Ammon's horn (tissue), 1 donor: ENCODE results near the gene CASS4.

Experiments used
- DNase-seq: peaks from one replicate; pipeline ENCODE4 v3.0.0-alpha.2; 2016; ENCODE audit warnings: low spot score

The CASS4 gene

GRCh38 chr20:56424931-56425330, 12.9 kb downstream of the CASS4 start:
- DNase-seq: no peak

GRCh38 chr20:56426026-56426425, 14.0 kb downstream of the CASS4 start:
- no peak for DNase-seq

DNA sequence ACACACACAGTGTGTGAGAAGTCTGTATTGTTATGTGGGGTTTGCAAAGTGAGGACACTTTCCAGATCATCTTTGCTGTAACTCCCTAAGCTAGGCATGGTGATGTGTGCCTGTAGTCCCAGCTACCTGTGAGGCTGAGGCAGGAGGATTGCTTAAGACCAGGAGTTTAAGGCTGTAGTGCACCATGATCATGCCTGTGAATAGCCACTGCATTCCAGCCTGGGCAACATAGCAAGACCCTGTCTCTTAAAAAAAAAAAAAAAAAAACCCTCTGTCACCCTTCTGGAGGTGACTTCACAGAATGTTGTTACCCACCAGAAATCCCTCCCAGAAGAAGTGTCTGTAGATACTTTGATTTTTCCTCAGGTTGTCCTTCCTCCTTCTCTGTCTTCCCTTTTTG, 14.9 kb downstream of the CASS4 start:
- no peak for DNase-seq

GRCh38 chr20:56427797-56428196, 15.7 kb downstream of the CASS4 start:
- no peak for DNase-seq

- no peak for DNase-seq
These were observed 16.4 kb downstream of the CASS4 start for GRCh38 chr20:56428410-56428809.

GRCh38 chr20:56428881-56429280, 16.8 kb downstream of the CASS4 start:
- DNase-seq: no peak

DNA sequence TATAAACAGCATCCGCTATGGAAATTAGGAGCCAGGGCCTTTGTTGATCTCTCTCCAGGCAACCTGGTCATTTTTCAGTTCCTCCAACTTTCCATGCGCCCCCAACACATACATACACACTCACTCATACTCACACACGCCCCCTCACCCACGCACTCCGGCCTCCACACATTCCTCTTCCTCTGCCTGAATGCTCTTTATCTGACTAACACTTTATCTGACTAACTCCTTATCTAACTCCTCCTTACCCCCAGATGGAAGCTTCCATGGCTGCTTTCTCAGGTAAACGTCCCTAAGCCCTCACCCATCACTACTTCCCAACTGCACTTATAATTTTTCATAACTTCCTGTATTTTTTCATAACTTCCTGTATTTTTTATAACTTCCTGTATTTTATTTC, 17.4 kb downstream of the CASS4 start:
- DNase-seq: no peak

GRCh38 chr20:56429941-56430340, 17.9 kb downstream of the CASS4 start:
- DNase-seq: no peak

- no peak for DNase-seq
These were observed 18.4 kb downstream of the CASS4 start for GRCh38 chr20:56430461-56430860.

DNA sequence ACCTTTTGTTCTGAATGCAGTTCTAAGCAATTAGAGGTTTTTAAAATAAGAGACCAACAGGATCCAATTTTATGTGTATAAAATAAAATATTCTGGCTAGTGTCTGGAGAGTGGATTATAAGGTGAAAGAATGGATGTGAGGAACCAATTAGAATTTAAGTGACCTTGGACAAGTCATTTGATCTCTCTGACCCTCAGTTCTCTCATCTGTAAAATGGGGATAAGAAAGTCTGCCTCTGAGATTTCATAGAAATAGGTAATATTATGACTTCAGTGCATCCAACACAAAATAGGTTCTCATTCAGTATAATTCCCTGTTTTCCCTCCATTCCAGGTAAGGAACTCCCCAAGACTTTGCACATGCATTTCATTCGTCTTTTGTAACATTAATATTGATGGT, 18.9 kb downstream of the CASS4 start:
- no peak for DNase-seq

GRCh38 chr20:56431471-56431870, 19.4 kb downstream of the CASS4 start:
- DNase-seq: no peak

DNA sequence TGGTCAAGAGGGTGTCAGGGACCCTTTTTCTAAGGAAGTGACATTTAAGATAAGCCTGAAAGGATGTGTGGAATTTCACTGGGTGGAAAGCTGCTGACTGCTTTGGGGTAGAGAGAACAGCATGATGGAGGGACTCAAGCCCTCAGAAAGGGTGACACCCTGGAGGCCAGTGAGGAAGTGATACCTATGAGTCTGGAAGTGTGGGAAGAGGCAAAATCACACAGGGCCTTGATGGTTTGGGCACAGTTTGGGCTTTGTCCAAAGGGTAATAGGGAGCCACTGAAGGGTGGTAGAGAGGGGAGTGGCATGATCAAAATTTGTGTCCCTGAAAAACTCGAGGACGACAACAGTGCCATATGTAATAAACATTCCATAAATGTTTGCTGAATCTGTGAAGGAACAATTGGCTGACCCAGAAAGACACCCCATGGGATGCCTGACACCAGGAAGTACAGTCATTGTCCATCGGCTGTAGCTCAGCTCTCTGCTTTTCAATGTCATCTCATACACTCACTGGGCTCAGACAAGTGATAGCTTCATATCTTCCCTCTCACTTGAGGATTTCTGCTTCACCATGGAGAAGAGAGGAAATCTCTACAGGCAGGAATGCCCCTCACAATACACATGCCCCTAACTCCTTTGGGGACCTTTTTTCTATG, 21.3 kb downstream of the CASS4 start:
- no peak for DNase-seq

GRCh38 chr20:56433880-56434255, 21.8 kb downstream of the CASS4 start:
- DNase-seq: no peak

GRCh38 chr20:56437196-56437960, 25.3 kb downstream of the CASS4 start:
- no peak for DNase-seq

DNA sequence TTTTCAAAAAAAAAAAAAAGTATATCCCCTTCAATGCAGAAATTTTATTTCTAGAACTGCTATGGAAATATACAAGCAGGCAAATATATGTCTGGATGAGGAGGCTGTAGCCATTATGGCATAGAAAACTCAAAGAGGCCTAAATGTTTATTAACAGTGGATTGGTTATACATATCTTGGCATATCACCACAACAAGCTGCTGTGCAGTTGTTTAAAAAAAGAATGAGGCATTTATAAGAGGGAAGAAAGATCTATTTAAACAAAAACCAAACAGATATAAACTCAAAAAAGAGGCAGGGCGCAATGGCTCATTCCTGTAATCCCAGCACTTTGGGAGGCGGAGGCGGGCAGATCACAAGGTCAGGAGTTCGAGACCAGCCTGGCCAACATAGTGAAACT, 26.2 kb downstream of the CASS4 start:
- DNase-seq: no peak

- DNase-seq: no peak
These were observed 27.8 kb downstream of the CASS4 start for GRCh38 chr20:56439771-56440291.

DNA sequence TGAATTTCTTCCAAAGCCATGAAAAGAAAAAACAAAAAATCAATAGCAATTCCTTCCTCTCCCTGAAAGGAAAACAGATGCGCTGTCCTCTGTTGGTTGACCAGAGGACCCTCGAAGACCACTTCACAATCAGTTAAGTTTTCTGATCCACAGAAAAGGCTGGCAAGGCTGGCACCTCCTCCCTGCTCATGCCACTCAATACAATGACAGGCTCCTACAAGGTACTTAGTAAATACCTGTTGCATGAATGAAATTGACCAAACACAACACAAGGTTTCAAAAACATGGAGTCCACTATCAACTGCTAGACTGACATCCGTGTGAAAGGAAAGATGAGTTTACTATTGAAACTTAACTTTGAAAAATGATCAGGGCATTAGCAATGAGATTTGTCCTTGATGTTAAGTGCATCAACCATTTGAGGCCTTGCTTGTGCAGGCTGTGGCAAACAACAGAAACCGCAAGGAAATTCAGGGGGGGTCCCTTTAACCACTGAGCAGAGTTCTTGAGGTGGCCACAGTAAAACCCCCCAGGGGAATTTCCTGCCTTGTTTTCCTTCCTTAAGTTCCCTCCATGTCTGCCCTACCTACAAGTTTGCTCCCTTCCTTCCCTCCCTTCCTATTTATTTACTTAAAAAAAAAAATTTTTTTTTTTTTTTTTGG, 28.4 kb downstream of the CASS4 start:
- no peak for DNase-seq

GRCh38 chr20:56442389-56443365, 30.6 kb downstream of the CASS4 start:
- DNase-seq: no peak

GRCh38 chr20:56443654-56444540, 31.8 kb downstream of the CASS4 start:
- DNase-seq: no peak

- no peak for DNase-seq
These were observed 33.1 kb downstream of the CASS4 start for GRCh38 chr20:56445130-56445529.

GRCh38 chr20:56445540-56445939, 33.5 kb downstream of the CASS4 start:
- no peak for DNase-seq
